Neural cell (in vitro differentiated cells): ENCODE measurements around the gene DIP2C. TPM values are rescaled to one million over a fixed set of nuclear protein-coding genes. Genes with fewer than 3 reads are reported as not detected.

Source experiments
- H2AFZ ChIP-seq: fragments of 200-600, 300-800 bp; sonication (generic), shearing (Covaris generic); 2 replicates; pipeline ENCODE4 v1.6.0; 2014; ENCODE audit warnings: low read depth, mild to moderate bottlenecking, antibody characterized with exemption, low read length, moderate library complexity
- H3F3A ChIP-seq: fragments of 200-600 bp; shearing (Covaris generic); 2 replicates; pipeline ENCODE4 v1.6.1; 2016; ENCODE audit warnings: mild to moderate bottlenecking, moderate library complexity, mixed read lengths, antibody characterized with exemption, low read length; ENCODE audit not compliant: insufficient read depth, poor library complexity, severe bottlenecking
- H3K27ac ChIP-seq: fragments of 200-600, 300-800 bp; sonication (generic), shearing (Covaris generic); 2 replicates; pipeline ENCODE4 v1.5.1; 2014; ENCODE audit warnings: mild to moderate bottlenecking, low read length, moderate library complexity
- H3K27me3 ChIP-seq: fragments of 300-800, 200-600 bp; sonication (generic), shearing (Covaris generic); 2 replicates; pipeline ENCODE4 v1.6.0; 2014; ENCODE audit warnings: mild to moderate bottlenecking, low read depth, low read length, moderate library complexity; ENCODE audit not compliant: insufficient read depth
- H3K36me3 ChIP-seq: fragments of 300-800, 200-600 bp; sonication (generic), shearing (Covaris generic); 2 replicates; pipeline ENCODE4 v1.5.1; 2014; ENCODE audit warnings: mild to moderate bottlenecking, antibody characterized with exemption, low read length, moderate library complexity; ENCODE audit not compliant: insufficient read depth
- H3K4me2 ChIP-seq: fragments of 300-800, 200-600 bp; sonication (generic), shearing (Covaris generic); 2 replicates; pipeline ENCODE4 v1.6.0; 2014; ENCODE audit warnings: mild to moderate bottlenecking, low read length
- H3K4me3 ChIP-seq: fragments of 300-800, 200-600 bp; sonication (generic), shearing (Covaris generic); 2 replicates; pipeline ENCODE4 v1.5.1; 2014; ENCODE audit warnings: mild to moderate bottlenecking, low read length, moderate library complexity
- H3K79me2 ChIP-seq: fragments of 200-600 bp; shearing (Covaris generic); replicated peaks from 2 replicates; pipeline ENCODE4 v1.6.0; 2014; ENCODE audit warnings: mild to moderate bottlenecking, low read length, moderate library complexity; ENCODE audit not compliant: insufficient read depth
- H3K9ac ChIP-seq: fragments of 300-800, 200-600 bp; sonication (generic), shearing (Covaris generic); 2 replicates; pipeline ENCODE4 v1.6.1; 2016; ENCODE audit warnings: mild to moderate bottlenecking, low read length, mixed read lengths
- H3K9me2 ChIP-seq: fragments of 200-600 bp; shearing (Covaris generic); 2 replicates; pipeline ENCODE4 v1.6.1; 2016; ENCODE audit warnings: mild to moderate bottlenecking, low read length, mixed read lengths; ENCODE audit not compliant: insufficient read depth
- H3K9me3 ChIP-seq: fragments of 200-600, 300-800 bp; sonication (generic), shearing (Covaris generic); 2 replicates; pipeline ENCODE4 v1.6.1; 2016; ENCODE audit warnings: mild to moderate bottlenecking, mixed run types, low read length, moderate library complexity, mixed read lengths
- H4K20me1 ChIP-seq: fragments of 200-600 bp; shearing (Covaris generic); 2 replicates; pipeline ENCODE4 v1.6.1; 2016; ENCODE audit warnings: mild to moderate bottlenecking, mixed run types; ENCODE audit not compliant: insufficient read depth
- CTCF ChIP-seq: fragments of 450-650 bp; IDR thresholded peaks from 2 replicates; pipeline ENCODE4 v1.5.1; 2014; ENCODE audit warnings: antibody characterized with exemption, mild to moderate bottlenecking, moderate library complexity; ENCODE audit not compliant: poor library complexity, severe bottlenecking
- EP300 ChIP-seq: fragments of 450-650 bp; conservative IDR thresholded peaks from 2 replicates; pipeline ENCODE4 v1.6.1; 2014; ENCODE audit warnings: antibody characterized with exemption, mild to moderate bottlenecking, moderate library complexity; ENCODE audit not compliant: poor library complexity, severe bottlenecking
- EZH2 ChIP-seq: fragments of 200-600, 300-800 bp; shearing (Covaris generic), sonication (generic); IDR thresholded peaks from 2 replicates; pipeline ENCODE4 v1.6.1; 2014; ENCODE audit warnings: antibody characterized with exemption, low read length, borderline replicate concordance, mild to moderate bottlenecking; ENCODE audit not compliant: insufficient read depth, poor library complexity, severe bottlenecking
- MXI1 ChIP-seq: fragments of 450-650 bp; conservative IDR thresholded peaks from 2 replicates; pipeline ENCODE4 v1.6.1; 2014; ENCODE audit warnings: antibody characterized with exemption, mild to moderate bottlenecking; ENCODE audit not compliant: poor library complexity, severe bottlenecking
- POLR2AphosphoS5 ChIP-seq: IDR thresholded peaks from 2 replicates; pipeline ENCODE4 v1.6.1; 2012
- RAD21 ChIP-seq: fragments of 450-650 bp; conservative IDR thresholded peaks from 2 replicates; pipeline ENCODE4 v1.6.1; 2014; ENCODE audit warnings: antibody characterized with exemption, mild to moderate bottlenecking, moderate library complexity
- REST ChIP-seq: IDR thresholded peaks from 2 replicates; pipeline ENCODE4 v1.6.1; 2012; ENCODE audit warnings: borderline replicate concordance
- SMC3 ChIP-seq: fragments of 450-650 bp; conservative IDR thresholded peaks from 2 replicates; pipeline ENCODE4 v1.6.1; 2014; ENCODE audit warnings: antibody characterized with exemption, mild to moderate bottlenecking, moderate library complexity; ENCODE audit not compliant: poor library complexity
- polyA plus RNA-seq: library from polyadenylated mRNA; depleted of rRNA; stranded (reverse); fragments of >200 nt; gene quantifications from 2 replicates; pipeline ENCODE4 v1.2.3, GENCODE V29; 2014

DIP2C gene
- polyA plus RNA-seq, 1 donor from 2014 or later: 24.1 TPM

- Histone ChIP-seq H3K27me3 (no peaks in the 10 kb centered on the region), H3K9me3 (no peaks in the 10 kb centered on the region), H3K4me2 (no peak overlapping the region), H3K9me2 (no peaks in the 10 kb centered on the region), H4K20me1 (peaks cover 15% of the 10 kb centered on the region), H3K36me3 (no peaks in the 10 kb centered on the region), H3K27ac (peak overlapping the region; percentile 18), H3K4me3 (no peak overlapping the region), H3K9ac (no peak overlapping the region), H3F3A (no peaks in the 10 kb centered on the region), H2AFZ (no peak overlapping the region), H3K79me2 (peaks cover 74% of the 10 kb centered on the region)
- no peak for TF ChIP-seq CTCF
- TF ChIP-seq RAD21: no peak
- TF ChIP-seq SMC3: no peak
- no peak for TF ChIP-seq EZH2
- TF ChIP-seq REST: no peak
- TF ChIP-seq POLR2AphosphoS5: no peak
- no peak for TF ChIP-seq EP300
Measured at GRCh38 chr10:664301-664700, 25.2 kb downstream of the DIP2C start.

GRCh38 chr10:663831-664251 lies 25.6 kb downstream of the DIP2C start:
- H2AFZ ChIP-seq: no peak overlapping the region
- no peaks in the 10 kb centered on the region for H3K9me3 ChIP-seq
- H3K36me3 ChIP-seq: no peaks in the 10 kb centered on the region
- no peak overlapping the region for H3K9ac ChIP-seq
- no peak for TF ChIP-seq REST
- no peak for TF ChIP-seq MXI1
- peaks cover 11% of the 10 kb centered on the region for H4K20me1 ChIP-seq
- no peaks in the 10 kb centered on the region for H3K27me3 ChIP-seq
- peak overlapping the region; percentile 18 for H3K27ac ChIP-seq
- H3F3A ChIP-seq: no peaks in the 10 kb centered on the region
- H3K79me2 ChIP-seq: peaks cover 78% of the 10 kb centered on the region
- H3K9me2 ChIP-seq: no peaks in the 10 kb centered on the region
- H3K4me3 ChIP-seq: peak overlapping the region; percentile 17
- H3K4me2 ChIP-seq: no peak overlapping the region
